K562 (cell line): ENCODE results near the gene PTGER4. TPM values are rescaled to one million over a fixed set of nuclear protein-coding genes. Genes with fewer than 3 reads are reported as not detected.

Source experiments
- ATAC-seq: fragments of 200-7000 bp; cut with Tn5 transposase; 3 replicates; pipeline ENCODE4 v1.9.1; 2020; ENCODE audit warnings: moderate library complexity
- BruUV-seq: library from RNA; stranded (reverse); fragments of 400-500 nt; replicated peaks from 2 replicates; lab custom pipeline; 2021; lab: Mats Ljungman, UMichigan
- CTCF ChIA-PET: fragments of 300-600 bp; formaldehyde crosslinking; extraction: SDS; loops from one replicate; lab custom pipeline; 2021; ENCODE audit warnings: low intra/inter-chr PET ratio; lab: Yijun Ruan, JAX
- POLR2A ChIA-PET: fragments of 300-600, 350-650 bp; sonication (Branson Sonifier 250); formaldehyde crosslinking; extraction: SDS; loops from one replicate; lab custom pipeline; 2021; ENCODE audit warnings: antibody characterized with exemption, inconsistent platforms; lab: Yijun Ruan, JAX
- DNase-seq, 4 experiments: peaks; one replicate each; pipeline versions ENCODE4 v3.0.0 to v3.0.0-alpha.2; 2011 to 2018; ENCODE audit warnings: low spot score in 3 of 4, mixed read lengths in 3 of 4; ENCODE audit errors: extremely low read depth in 1 of 4
- FAIRE-seq: peaks from 2 replicates; lab custom pipeline; 2011; peaks lifted over from hg19 to GRCh38; lab: Jason Lieb, UNC
- H2AFZ ChIP-seq: 2 replicates; pipeline ENCODE4 v1.6.0; 2011; ENCODE audit warnings: low read depth, low read length, control low read depth, inconsistent platforms
- H3K27ac ChIP-seq: fragments of 200-600 bp; 3 replicates; pipeline ENCODE4 v1.8.0; 2011; ENCODE audit warnings: low read depth, mild to moderate bottlenecking, control low read depth, inconsistent platforms, low read length, moderate library complexity, mixed read lengths; ENCODE audit errors: extremely low read depth
- H3K27me3 ChIP-seq, 2 experiments: fragments of 300-600 bp in 1 of 2; 2 replicates in 1 of 2; 3 replicates in 1 of 2; pipeline versions ENCODE4 v1.6.0 to v1.8.0; 2011; ENCODE audit warnings: inconsistent platforms in 2 of 2, low read length in 2 of 2, mild to moderate bottlenecking in 1 of 2, mixed read lengths in 1 of 2, moderate library complexity in 1 of 2; ENCODE audit not compliant: control insufficient read depth in 2 of 2, insufficient read depth in 2 of 2
- H3K36me3 ChIP-seq: fragments of 300-600 bp; 3 replicates; pipeline ENCODE4 v1.8.0; 2011; ENCODE audit warnings: mild to moderate bottlenecking, low read length, inconsistent platforms; ENCODE audit not compliant: control insufficient read depth, insufficient read depth
- H3K4me1 ChIP-seq, 2 experiments: fragments of 200-600 bp in 1 of 2; replicated peaks in 1 of 2; 2 replicates in 1 of 2; 3 replicates in 1 of 2; pipeline versions ENCODE4 v1.5.1 to v1.8.0; 2011; ENCODE audit warnings: inconsistent platforms in 2 of 2, low read length in 2 of 2, mild to moderate bottlenecking in 1 of 2, mixed read lengths in 1 of 2, moderate library complexity in 1 of 2; ENCODE audit not compliant: control insufficient read depth in 2 of 2, insufficient read depth in 2 of 2
- H3K4me2 ChIP-seq: 2 replicates; pipeline ENCODE4 v1.6.1; 2011; ENCODE audit warnings: low read length, control low read depth, inconsistent platforms, mixed read lengths; ENCODE audit not compliant: insufficient read depth
- H3K4me3 ChIP-seq: fragments of 200-600 bp; sonication (generic), shearing (Covaris generic); 2 replicates; pipeline ENCODE4 v1.5.1; 2016; ENCODE audit warnings: control low read depth, inconsistent platforms
- H3K79me2 ChIP-seq: fragments of 200-600 bp; 3 replicates; pipeline ENCODE4 v1.8.0; 2011; ENCODE audit warnings: low read length, inconsistent platforms; ENCODE audit not compliant: control insufficient read depth, insufficient read depth
- H3K9ac ChIP-seq, 2 experiments: 2 replicates each; pipeline versions ENCODE4 v1.6.0 to v1.6.1; 2011; ENCODE audit warnings: low read depth in 2 of 2, low read length in 2 of 2, control low read depth in 1 of 2, inconsistent platforms in 1 of 2, mild to moderate bottlenecking in 1 of 2, mixed read lengths in 1 of 2; ENCODE audit not compliant: insufficient read depth in 1 of 2
- H3K9me1 ChIP-seq: one replicate; pipeline ENCODE4 v1.6.0; 2011; ENCODE audit warnings: inconsistent platforms, mild to moderate bottlenecking, low read length, moderate library complexity; ENCODE audit not compliant: control insufficient read depth, insufficient read depth
- H3K9me3 ChIP-seq: replicated peaks from 2 replicates; pipeline ENCODE4 v1.5.1; 2011; ENCODE audit warnings: low read depth, low read length, inconsistent platforms; ENCODE audit not compliant: control insufficient read depth, insufficient read depth
- H4K20me1 ChIP-seq: replicated peaks from 2 replicates; pipeline ENCODE4 v1.6.1; 2011; ENCODE audit warnings: low read length, inconsistent platforms, mixed read lengths; ENCODE audit not compliant: control insufficient read depth, insufficient read depth
- ARID4B ChIP-seq: sonication (generic); formaldehyde crosslinking; IDR thresholded peaks from 2 replicates; pipeline ENCODE4 v1.8.0; 2022; ENCODE audit warnings: mild to moderate bottlenecking, missing genetic modification reagents
- CHAMP1 ChIP-seq: fragments of 450-650 bp; IDR thresholded peaks from 2 replicates; pipeline ENCODE4 v1.6.1; 2016; ENCODE audit warnings: mild to moderate bottlenecking
- EZH2 ChIP-seq: IDR thresholded peaks from 2 replicates; pipeline ENCODE4 v1.6.1; 2012; ENCODE audit warnings: low read depth, mild to moderate bottlenecking, inconsistent platforms, low read length, borderline replicate concordance
- ILK ChIP-seq: fragments of 450-650 bp; IDR thresholded peaks from 2 replicates; pipeline ENCODE4 v1.6.1; 2016; ENCODE audit warnings: missing genetic modification characterization, low read depth, mild to moderate bottlenecking, missing compliant biosample characterization, moderate library complexity, borderline replicate concordance
- NCOR1 ChIP-seq: fragments of 450-650 bp; IDR thresholded peaks from 2 replicates; pipeline ENCODE4 v1.6.1; 2016; ENCODE audit warnings: mild to moderate bottlenecking, moderate library complexity
- NR1H2 ChIP-seq: sonication (generic); formaldehyde crosslinking; IDR thresholded peaks from 2 replicates; pipeline ENCODE4 v1.4.0; 2020; ENCODE audit warnings: mild to moderate bottlenecking, missing genetic modification reagents
- SAFB2 ChIP-seq: fragments of 200-400 bp; formaldehyde crosslinking; IDR thresholded peaks from 2 replicates; pipeline ENCODE4 v1.6.1; 2018; ENCODE audit warnings: borderline replicate concordance, low read length, low read depth, moderate library complexity; ENCODE audit not compliant: severe bottlenecking
- THRAP3 ChIP-seq: fragments of 450-650 bp; IDR thresholded peaks from 2 replicates; pipeline ENCODE4 v1.6.1; 2016; ENCODE audit warnings: mild to moderate bottlenecking, inconsistent platforms, borderline replicate concordance
- ZBTB7A ChIP-seq: IDR thresholded peaks from 2 replicates; pipeline ENCODE4 v1.6.1; 2011; ENCODE audit warnings: low read depth, mild to moderate bottlenecking, low read length, moderate library complexity, borderline replicate concordance; ENCODE audit not compliant: control insufficient read depth
- ZBTB8A ChIP-seq: fragments of 450-650 bp; IDR thresholded peaks from 2 replicates; pipeline ENCODE4 v1.6.1; 2018; ENCODE audit warnings: mild to moderate bottlenecking, moderate library complexity; ENCODE audit not compliant: partially characterized antibody
- ZNF408 ChIP-seq: fragments of 250-450 bp; sonication (Bioruptor Pico); IDR thresholded peaks from 2 replicates; pipeline ENCODE4 v1.4.0; 2020; ENCODE audit warnings: low read depth, mild to moderate bottlenecking, moderate library complexity
- ZNF76 ChIP-seq: fragments of 250-450 bp; sonication (Bioruptor Pico); IDR thresholded peaks from 2 replicates; pipeline ENCODE4 v1.4.0; 2020; ENCODE audit warnings: mild to moderate bottlenecking, moderate library complexity, borderline replicate concordance
- ZNF778 ChIP-seq: fragments of 450-650 bp; formaldehyde crosslinking; IDR thresholded peaks from 2 replicates; pipeline ENCODE4 v1.4.0; 2020; ENCODE audit warnings: mild to moderate bottlenecking, moderate library complexity
- WGBS: fragments of 100-300 bp; shearing (Covaris generic); methylation state at CpG from one replicate; pipeline ENCODE4 v1.1.6; 2016; ENCODE audit warnings: low coverage, mixed read lengths; ENCODE audit not compliant: insufficient coverage; ENCODE audit errors: missing lambda C conversion rate; 5-methylcytosine and 5-hydroxymethylcytosine counted together
- in situ Hi-C: fragments of 300-500 bp; cut with MboI; formaldehyde crosslinking; loops from 4 replicates; pipeline ENCODE4 v1.15.0; 2018; ENCODE audit warnings: inconsistent platforms, mixed read lengths
- intact Hi-C: fragments of 100-400 bp; cut with micrococcal nuclease; formaldehyde crosslinking; loops from 2 replicates; pipeline ENCODE4 v1.14.2; 2022
- polyA plus RNA-seq, 8 experiments: library from polyadenylated mRNA; depleted of rRNA in 4 of 8; stranded (reverse) in 5 of 8; unstranded in 3 of 8; fragments of >200 nt; fragmentation: Nextera tagmentation in 2 of 8; fragmentation: Illumina TruSeq in 1 of 8; extraction: Ambion mirVana in 2 of 8; extraction: Trizol in 1 of 8; gene quantifications; 2 replicates each; pipeline versions ENCODE4 v1.2.1 to v1.2.3, GENCODE V29; 2011 to 2014; ENCODE audit warnings: inconsistent platforms in 1 of 8, missing spikeins in 1 of 8
- total RNA-seq, 7 experiments: library from RNA; depleted of rRNA in 6 of 7; stranded (reverse); fragments of >200 nt in 6 of 7; fragmentation: Illumina TruSeq in 2 of 7; extraction: Trizol in 2 of 7; gene quantifications; 2 replicates each; pipeline versions ENCODE4 v1.2.1 to v1.2.3, GENCODE V29; 2011 to 2021; ENCODE audit warnings: low replicate concordance in 1 of 7

PTGER4 gene
- total and polyA plus RNA-seq, 9 of the 15 experiments (the other 6 are each of a cell fraction or from before 2014, with no cell fraction given): 0.31 TPM; not detected in 8

- Histone ChIP-seq H3K79me2 (no peaks in the 10 kb centered on the region), H3K9ac (no peak overlapping the region), H2AFZ (no peak overlapping the region), H3K36me3 (no peaks in the 10 kb centered on the region), H3K4me1 (peaks cover 0 to 6% of the 10 kb centered on the region in 2 experiments; a peak in 1 of 5 replicates), H3K4me2 (no peak overlapping the region), H4K20me1 (no peaks in the 10 kb centered on the region), H3K27ac (no peak overlapping the region), H3K9me1 (no peaks in the 10 kb centered on the region), H3K9me3 (no peaks in the 10 kb centered on the region), H3K27me3 (peaks cover 0 to 5% of the 10 kb centered on the region in 2 experiments; a peak in 2 of 5 replicates), H3K4me3 (no peak overlapping the region)
- ChIA-PET POLR2A (no interaction called here), CTCF (interaction anchor here (0.6 kb wide), 1 partner anchor 1037 kb away, joined by 3 read pairs; no protein-coding TSS in a partner anchor)
- no peak for ATAC-seq
- no TSS peak for BruUV-seq
- in situ Hi-C loops: loop anchor here (25.0 kb wide), 1 partner anchor 749 kb away; no protein-coding TSS in a partner anchor
- FAIRE-seq: no peak
- DNase-seq: no peak
- 3% methylated on average over 1 of the region's 1 CpG for WGBS
- intact Hi-C loops: loop anchor here (5.0 to 10.0 kb wide), 2 partner anchors 241 to 1084 kb away; no protein-coding TSS in a partner anchor
- TF ChIP-seq THRAP3 (no peak), ZBTB8A (no peak), NR1H2 (no peak), NCOR1 (no peak), ARID4B (no peak), EZH2 (no peak), SAFB2 (no peak), ZNF408 (no peak), ZBTB7A (no peak), ILK (no peak), CHAMP1 (no peak), ZNF778 (no peak), ZNF76 (CRISPR knock-in tag) (no peak)
Observed at GRCh38 chr5:40685976-40686486, 6.3 kb downstream of the PTGER4 start.
